K562 (cell line): ENCODE results near the gene VKORC1. TPM values are rescaled to one million over a fixed set of nuclear protein-coding genes. Genes with fewer than 3 reads are reported as not detected.

Experiments
- ASH1L ChIP-seq: fragments of 450-650 bp; IDR thresholded peaks from 2 replicates; pipeline ENCODE4 v1.6.1; 2018; ENCODE audit warnings: borderline replicate concordance, mild to moderate bottlenecking, low read depth; ENCODE audit not compliant: partially characterized antibody
- BCOR ChIP-seq: fragments of 450-650 bp; IDR thresholded peaks from 2 replicates; pipeline ENCODE4 v1.6.1; 2016
- BHLHE40 ChIP-seq: IDR thresholded peaks from 2 replicates; pipeline ENCODE4 v1.6.1; 2011; ENCODE audit warnings: low read length, improper control_type of control experiment
- BMI1 ChIP-seq: fragments of 150-350 bp; IDR thresholded peaks from 2 replicates; pipeline ENCODE4 v1.6.1; 2014; ENCODE audit warnings: low read length
- CBX3 ChIP-seq, 2 experiments: IDR thresholded peaks; 1 replicate in 1 of 2; 2 replicates in 1 of 2; pipeline ENCODE4 v1.6.1; 2012; ENCODE audit warnings: inconsistent platforms in 2 of 2, low read length in 2 of 2, borderline replicate concordance in 1 of 2, control low read depth in 1 of 2
- KAT2B ChIP-seq: IDR thresholded peaks from one replicate; pipeline ENCODE4 v1.6.1; 2012; ENCODE audit warnings: low read depth, mild to moderate bottlenecking, control low read depth, inconsistent platforms, low read length, moderate library complexity
- MCM3 ChIP-seq: fragments of 450-650 bp; IDR thresholded peaks from 2 replicates; pipeline ENCODE4 v1.6.1; 2016
- MTA3 ChIP-seq: fragments of 450-650 bp; formaldehyde crosslinking; IDR thresholded peaks from 2 replicates; pipeline ENCODE4 v1.6.1; 2017; ENCODE audit warnings: mild to moderate bottlenecking, borderline replicate concordance
- NFXL1 ChIP-seq: fragments of 450-650 bp; formaldehyde crosslinking; IDR thresholded peaks from 2 replicates; pipeline ENCODE4 v1.4.0; 2021; ENCODE audit warnings: mild to moderate bottlenecking
- NR2C1 ChIP-seq, 2 experiments: fragments of 450-650 bp; IDR thresholded peaks; 2 replicates each; pipeline ENCODE4 v1.6.1; 2017; ENCODE audit warnings: mild to moderate bottlenecking in 2 of 2, antibody characterized with exemption in 1 of 2, inconsistent platforms in 1 of 2, missing compliant biosample characterization in 1 of 2, missing genetic modification characterization in 1 of 2
- NUFIP1 ChIP-seq: fragments of 450-650 bp; IDR thresholded peaks from 2 replicates; pipeline ENCODE4 v1.6.1; 2018; ENCODE audit not compliant: partially characterized antibody
- SMARCA4 ChIP-seq: fragments of 450-650 bp; IDR thresholded peaks from 2 replicates; pipeline ENCODE4 v1.6.1; 2016
- SOX6 ChIP-seq: fragments of 450-650 bp; IDR thresholded peaks from 2 replicates; pipeline ENCODE4 v1.6.1; 2014; ENCODE audit warnings: mild to moderate bottlenecking
- STAG1 ChIP-seq: sonication (generic); formaldehyde crosslinking; IDR thresholded peaks from 2 replicates; pipeline ENCODE4 v1.5.0; 2020; ENCODE audit warnings: missing genetic modification reagents, borderline replicate concordance
- TAF15 ChIP-seq: fragments of 200-400 bp; formaldehyde crosslinking; IDR thresholded peaks from 2 replicates; pipeline ENCODE4 v1.6.1; 2017; ENCODE audit warnings: mild to moderate bottlenecking, low read depth, low read length, moderate library complexity
- ZBTB7A ChIP-seq: IDR thresholded peaks from 2 replicates; pipeline ENCODE4 v1.6.1; 2011; ENCODE audit warnings: low read depth, mild to moderate bottlenecking, low read length, moderate library complexity, borderline replicate concordance; ENCODE audit not compliant: control insufficient read depth
- ZNF143 ChIP-seq: sonication (generic); formaldehyde crosslinking; IDR thresholded peaks from 2 replicates; pipeline ENCODE4 v1.9.0; 2022; ENCODE audit warnings: mild to moderate bottlenecking, missing genetic modification reagents
- ZNF584 ChIP-seq: fragments of 200-800 bp; sonication (Bioruptor generic); IDR thresholded peaks from 2 replicates; pipeline ENCODE4 v1.6.1; 2016; ENCODE audit warnings: low read depth, mild to moderate bottlenecking, missing genetic modification characterization, missing compliant biosample characterization
- ZNF644 ChIP-seq: fragments of 200-800 bp; sonication (Bioruptor generic); IDR thresholded peaks from 2 replicates; pipeline ENCODE4 v1.6.1; 2016; ENCODE audit warnings: low read depth, missing genetic modification characterization, missing compliant biosample characterization
- polyA plus RNA-seq, 8 experiments: library from polyadenylated mRNA; depleted of rRNA in 4 of 8; stranded (reverse) in 5 of 8; unstranded in 3 of 8; fragments of >200 nt; fragmentation: Nextera tagmentation in 2 of 8; fragmentation: Illumina TruSeq in 1 of 8; extraction: Ambion mirVana in 2 of 8; extraction: Trizol in 1 of 8; gene quantifications; 2 replicates each; pipeline versions ENCODE4 v1.2.1 to v1.2.3, GENCODE V29; 2011 to 2014; ENCODE audit warnings: inconsistent platforms in 1 of 8, missing spikeins in 1 of 8
- total RNA-seq, 7 experiments: library from RNA; depleted of rRNA in 6 of 7; stranded (reverse); fragments of >200 nt in 6 of 7; fragmentation: Illumina TruSeq in 2 of 7; extraction: Trizol in 2 of 7; gene quantifications; 2 replicates each; pipeline versions ENCODE4 v1.2.1 to v1.2.3, GENCODE V29; 2011 to 2021; ENCODE audit warnings: low replicate concordance in 1 of 7
- TF ChIP-seq, protein P1 (sequence below): fragments of 450-650 bp; formaldehyde crosslinking; IDR thresholded peaks from 2 replicates; pipeline ENCODE4 v1.4.0; 2020; ENCODE audit warnings: mild to moderate bottlenecking, moderate library complexity
- TF ChIP-seq, protein P2 (sequence below): sonication (generic); formaldehyde crosslinking; IDR thresholded peaks from 2 replicates; pipeline ENCODE4 v1.5.0; 2020; ENCODE audit warnings: missing genetic modification reagents
- TF ChIP-seq, protein P3 (sequence below): sonication (generic); formaldehyde crosslinking; IDR thresholded peaks from 2 replicates; pipeline ENCODE4 v1.8.1; 2023; ENCODE audit warnings: mild to moderate bottlenecking, missing genetic modification reagents
- TF ChIP-seq, protein P4 (sequence below): fragments of 450-650 bp; conservative IDR thresholded peaks from 2 replicates; pipeline ENCODE4 v1.6.1; 2016; ENCODE audit warnings: missing genetic modification characterization, low read depth, mild to moderate bottlenecking, missing compliant biosample characterization, moderate library complexity

The VKORC1 gene
- total and polyA plus RNA-seq, 9 of the 15 experiments (the other 6 are each of a cell fraction or from before 2014, with no cell fraction given), result 30.0 to 119 (median 62.1) TPM

DNA sequence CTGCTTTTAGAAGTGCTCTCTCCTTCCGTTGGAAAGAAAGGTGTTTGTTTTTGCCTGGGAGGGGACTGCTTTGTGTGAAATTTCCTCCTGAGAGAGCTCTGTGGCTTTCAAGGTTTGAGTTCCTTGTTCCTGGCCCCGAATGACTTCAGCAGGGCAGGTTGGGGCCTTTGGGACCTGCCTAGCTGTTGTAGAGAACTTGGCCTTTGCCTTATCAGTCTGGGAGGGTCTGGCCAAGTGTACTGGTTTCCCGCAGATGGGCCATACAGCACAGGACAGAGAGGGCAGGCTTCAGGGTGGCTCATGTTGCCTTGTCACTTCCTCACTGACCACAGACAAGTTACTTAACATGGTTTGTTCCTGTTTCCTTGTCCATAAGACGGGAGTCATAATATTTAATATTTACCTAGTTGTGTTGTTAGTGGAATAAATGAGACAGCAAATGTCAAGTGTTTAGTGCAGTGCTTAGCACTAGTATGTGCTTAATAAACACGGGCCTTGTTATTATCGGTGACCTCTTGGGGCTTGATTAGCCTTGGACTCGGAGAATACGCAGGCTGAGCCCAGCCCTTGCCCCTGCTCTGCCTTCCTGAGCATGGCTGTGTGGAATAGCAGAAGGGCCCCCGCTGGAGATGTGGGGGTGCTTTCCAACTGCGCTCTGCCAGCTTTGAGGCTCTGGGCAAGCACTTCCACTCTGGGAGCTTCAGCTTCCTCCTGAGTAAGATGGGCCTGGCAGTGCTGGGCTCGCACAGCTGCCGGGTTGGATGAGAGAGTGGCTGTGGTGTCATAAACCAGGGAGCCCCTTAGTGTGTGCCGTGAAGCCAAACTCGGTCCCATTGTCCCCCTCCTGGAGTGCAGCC lies 34.3 kb upstream of the VKORC1 start (continued):
- no peak for TF ChIP-seq ASH1L
- peak; percentile 78; the same call in 1 of the 2 replicates for TF ChIP-seq MTA3
- no peak for TF ChIP-seq KAT2B
- TF ChIP-seq, protein P1, sequence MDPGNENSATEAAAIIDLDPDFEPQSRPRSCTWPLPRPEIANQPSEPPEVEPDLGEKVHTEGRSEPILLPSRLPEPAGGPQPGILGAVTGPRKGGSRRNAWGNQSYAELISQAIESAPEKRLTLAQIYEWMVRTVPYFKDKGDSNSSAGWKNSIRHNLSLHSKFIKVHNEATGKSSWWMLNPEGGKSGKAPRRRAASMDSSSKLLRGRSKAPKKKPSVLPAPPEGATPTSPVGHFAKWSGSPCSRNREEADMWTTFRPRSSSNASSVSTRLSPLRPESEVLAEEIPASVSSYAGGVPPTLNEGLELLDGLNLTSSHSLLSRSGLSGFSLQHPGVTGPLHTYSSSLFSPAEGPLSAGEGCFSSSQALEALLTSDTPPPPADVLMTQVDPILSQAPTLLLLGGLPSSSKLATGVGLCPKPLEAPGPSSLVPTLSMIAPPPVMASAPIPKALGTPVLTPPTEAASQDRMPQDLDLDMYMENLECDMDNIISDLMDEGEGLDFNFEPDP (CRISPR knock-in tag), result no peak
- TF ChIP-seq, protein P2, sequence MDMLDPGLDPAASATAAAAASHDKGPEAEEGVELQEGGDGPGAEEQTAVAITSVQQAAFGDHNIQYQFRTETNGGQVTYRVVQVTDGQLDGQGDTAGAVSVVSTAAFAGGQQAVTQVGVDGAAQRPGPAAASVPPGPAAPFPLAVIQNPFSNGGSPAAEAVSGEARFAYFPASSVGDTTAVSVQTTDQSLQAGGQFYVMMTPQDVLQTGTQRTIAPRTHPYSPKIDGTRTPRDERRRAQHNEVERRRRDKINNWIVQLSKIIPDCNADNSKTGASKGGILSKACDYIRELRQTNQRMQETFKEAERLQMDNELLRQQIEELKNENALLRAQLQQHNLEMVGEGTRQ (CRISPR knock-in tag), result no peak
- TF ChIP-seq STAG1, result no peak
- TF ChIP-seq NFXL1 (CRISPR knock-in tag), result no peak
- TF ChIP-seq MCM3, result no peak
- peak; percentile 44; the same call in 1 of the 2 replicates for TF ChIP-seq BHLHE40
- TF ChIP-seq, protein P3, sequence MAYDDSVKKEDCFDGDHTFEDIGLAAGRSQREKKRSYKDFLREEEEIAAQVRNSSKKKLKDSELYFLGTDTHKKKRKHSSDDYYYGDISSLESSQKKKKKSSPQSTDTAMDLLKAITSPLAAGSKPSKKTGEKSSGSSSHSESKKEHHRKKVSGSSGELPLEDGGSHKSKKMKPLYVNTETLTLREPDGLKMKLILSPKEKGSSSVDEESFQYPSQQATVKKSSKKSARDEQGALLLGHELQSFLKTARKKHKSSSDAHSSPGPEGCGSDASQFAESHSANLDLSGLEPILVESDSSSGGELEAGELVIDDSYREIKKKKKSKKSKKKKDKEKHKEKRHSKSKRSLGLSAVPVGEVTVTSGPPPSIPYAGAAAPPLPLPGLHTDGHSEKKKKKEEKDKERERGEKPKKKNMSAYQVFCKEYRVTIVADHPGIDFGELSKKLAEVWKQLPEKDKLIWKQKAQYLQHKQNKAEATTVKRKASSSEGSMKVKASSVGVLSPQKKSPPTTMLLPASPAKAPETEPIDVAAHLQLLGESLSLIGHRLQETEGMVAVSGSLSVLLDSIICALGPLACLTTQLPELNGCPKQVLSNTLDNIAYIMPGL (CRISPR knock-in tag), result no peak
- 0 out of 2 replicates have a peak, but pooled peaks have one; percentile 24 for TF ChIP-seq ZNF644 (tag)
- 0 out of 3 replicates have a peak, but pooled peaks of 1 of the 2 experiments have one; percentile 1 for TF ChIP-seq CBX3 (IDR thresholded peaks at IDR 0.05; ENCODE audit: borderline replicate concordance in 1 of 2, low read length in 2 of 2)
- TF ChIP-seq, protein P4, sequence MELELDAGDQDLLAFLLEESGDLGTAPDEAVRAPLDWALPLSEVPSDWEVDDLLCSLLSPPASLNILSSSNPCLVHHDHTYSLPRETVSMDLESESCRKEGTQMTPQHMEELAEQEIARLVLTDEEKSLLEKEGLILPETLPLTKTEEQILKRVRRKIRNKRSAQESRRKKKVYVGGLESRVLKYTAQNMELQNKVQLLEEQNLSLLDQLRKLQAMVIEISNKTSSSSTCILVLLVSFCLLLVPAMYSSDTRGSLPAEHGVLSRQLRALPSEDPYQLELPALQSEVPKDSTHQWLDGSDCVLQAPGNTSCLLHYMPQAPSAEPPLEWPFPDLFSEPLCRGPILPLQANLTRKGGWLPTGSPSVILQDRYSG (tag), result no peak
- TF ChIP-seq SMARCA4, result peak; percentile 58
- no peak for TF ChIP-seq SOX6
- TF ChIP-seq NUFIP1, result no peak
- TF ChIP-seq NR2C1 (IDR thresholded peaks at IDR 0.05), result no peak
- TF ChIP-seq NR2C1 (tag; IDR thresholded peaks at IDR 0.05), result 0 out of 2 replicates have a peak, but pooled peaks have one; percentile 36
- peak; percentile 68; the same call in 1 of the 2 replicates for TF ChIP-seq ZBTB7A
- no peak for TF ChIP-seq BCOR
- no peak for TF ChIP-seq TAF15
- TF ChIP-seq ZNF143 (CRISPR knock-in tag), result no peak
- TF ChIP-seq ZNF584 (CRISPR knock-in tag), result no peak
- TF ChIP-seq BMI1, result no peak
